ENCODE results near the gene DMRTA2.

DNA sequence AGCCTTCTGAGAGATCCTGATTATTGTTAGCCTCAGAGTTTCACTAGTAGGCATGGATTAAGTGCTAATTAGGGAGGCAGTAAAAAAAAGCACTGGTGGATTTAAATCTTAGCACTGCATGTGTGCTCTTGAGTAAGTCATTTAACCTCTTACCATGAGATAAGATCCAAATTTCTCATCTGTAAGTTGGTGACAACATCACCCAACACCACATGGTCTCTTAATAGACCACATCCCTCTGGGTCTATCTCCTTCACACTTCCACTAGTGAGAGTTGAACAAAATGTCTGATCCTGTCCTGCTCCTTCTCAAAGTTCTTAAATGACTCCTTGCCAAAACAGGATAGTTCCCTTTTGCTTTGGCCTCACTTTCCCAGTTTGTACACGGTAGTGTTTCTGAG, 29.5 kb upstream of the DMRTA2 start:
- TF ChIP-seq, protein P1, sequence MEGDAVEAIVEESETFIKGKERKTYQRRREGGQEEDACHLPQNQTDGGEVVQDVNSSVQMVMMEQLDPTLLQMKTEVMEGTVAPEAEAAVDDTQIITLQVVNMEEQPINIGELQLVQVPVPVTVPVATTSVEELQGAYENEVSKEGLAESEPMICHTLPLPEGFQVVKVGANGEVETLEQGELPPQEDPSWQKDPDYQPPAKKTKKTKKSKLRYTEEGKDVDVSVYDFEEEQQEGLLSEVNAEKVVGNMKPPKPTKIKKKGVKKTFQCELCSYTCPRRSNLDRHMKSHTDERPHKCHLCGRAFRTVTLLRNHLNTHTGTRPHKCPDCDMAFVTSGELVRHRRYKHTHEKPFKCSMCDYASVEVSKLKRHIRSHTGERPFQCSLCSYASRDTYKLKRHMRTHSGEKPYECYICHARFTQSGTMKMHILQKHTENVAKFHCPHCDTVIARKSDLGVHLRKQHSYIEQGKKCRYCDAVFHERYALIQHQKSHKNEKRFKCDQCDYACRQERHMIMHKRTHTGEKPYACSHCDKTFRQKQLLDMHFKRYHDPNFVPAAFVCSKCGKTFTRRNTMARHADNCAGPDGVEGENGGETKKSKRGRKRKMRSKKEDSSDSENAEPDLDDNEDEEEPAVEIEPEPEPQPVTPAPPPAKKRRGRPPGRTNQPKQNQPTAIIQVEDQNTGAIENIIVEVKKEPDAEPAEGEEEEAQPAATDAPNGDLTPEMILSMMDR (IDR thresholded peaks at IDR 0.05), result no peak
- no peak for TF ChIP-seq EZH2 (IDR thresholded peaks at IDR 0.05)

Measured in neural progenitor cell (in vitro differentiated cells).